ENCODE results near the gene PPP1CC.
A peak's percentile ranks its signal among the peaks of the same experiment; 100 is the strongest.
"Not testable (repeated sequence)": the region's sequence is repeated elsewhere in the genome, so short reads cannot be mapped to it uniquely, and the experiment has no call there.

The PPP1CC gene

GRCh38 chr12:110742096-110742717, 484 bp downstream of the PPP1CC start:
- Histone ChIP-seq H3K9me3 (ENCODE audit: control insufficient read depth, low read length) (no peaks in the 10 kb centered on the region), H3K27me3 (ENCODE audit: control insufficient read depth, insufficient read depth, low read length, poor library complexity, severe bottlenecking) (no peaks in the 10 kb centered on the region), H3K4me3 (ENCODE audit: insufficient read depth, low read depth, low read length) (peak overlapping the region; percentile 78), H3K36me3 (ENCODE audit: control insufficient read depth, insufficient read depth, low read length) (no peaks in the 10 kb centered on the region), H3K4me1 (ENCODE audit: control insufficient read depth, insufficient read depth, low read length) (peaks cover 23% of the 10 kb centered on the region), H3K27ac (ENCODE audit: insufficient read depth, low read depth, low read length, poor library complexity, severe bottlenecking) (no peak overlapping the region)
- 0% methylated on average over 42 to 44 of the region's 44 CpGs for WGBS, 2 experiments

GRCh38 chr12:110741341-110742095, 1.2 kb downstream of the PPP1CC start:
- no peak overlapping the region for H3K27ac ChIP-seq (ENCODE audit: insufficient read depth, low read depth, low read length, poor library complexity, severe bottlenecking)
- WGBS, 2 experiments, result 2% methylated on average over 14 of the region's 14 CpGs

GRCh38 chr12:110739894-110740293, 2.8 kb downstream of the PPP1CC start:
- Histone ChIP-seq H3K36me3 (ENCODE audit: control insufficient read depth, insufficient read depth, low read length) (no peaks in the 10 kb centered on the region), H3K4me3 (ENCODE audit: insufficient read depth, low read depth, low read length) (peak overlapping the region; percentile 18), H3K27me3 (ENCODE audit: control insufficient read depth, insufficient read depth, low read length, poor library complexity, severe bottlenecking) (no peaks in the 10 kb centered on the region), H3K4me1 (ENCODE audit: control insufficient read depth, insufficient read depth, low read length) (peaks cover 23% of the 10 kb centered on the region), H3K27ac (ENCODE audit: insufficient read depth, low read depth, low read length, poor library complexity, severe bottlenecking) (no peak overlapping the region), H3K9me3 (ENCODE audit: control insufficient read depth, low read length) (no peaks in the 10 kb centered on the region)
- 70% methylated on average over 3 of the region's 3 CpGs for WGBS, 2 experiments

More at GRCh38 chr12:110741341-110742095, 1.2 kb downstream of the PPP1CC start:
- Histone ChIP-seq H3K27me3 (ENCODE audit: control insufficient read depth, insufficient read depth, low read length, poor library complexity, severe bottlenecking) (no peaks in the 10 kb centered on the region), H3K36me3 (ENCODE audit: control insufficient read depth, insufficient read depth, low read length) (no peaks in the 10 kb centered on the region), H3K4me3 (ENCODE audit: insufficient read depth, low read depth, low read length) (peak overlapping the region; percentile 78), H3K9me3 (ENCODE audit: control insufficient read depth, low read length) (no peaks in the 10 kb centered on the region), H3K4me1 (ENCODE audit: control insufficient read depth, insufficient read depth, low read length) (peaks cover 23% of the 10 kb centered on the region)

GRCh38 chr12:110739488-110739887, 3.2 kb downstream of the PPP1CC start:
- H3K27me3 ChIP-seq (ENCODE audit: control insufficient read depth, insufficient read depth, low read length, poor library complexity, severe bottlenecking), result no peaks in the 10 kb centered on the region
- WGBS, 2 experiments, result no CpG with 5 or more reads among the region's 1 CpG
- peak overlapping the region; percentile 18 for H3K4me3 ChIP-seq (ENCODE audit: insufficient read depth, low read depth, low read length)
- H3K36me3 ChIP-seq (ENCODE audit: control insufficient read depth, insufficient read depth, low read length), result no peaks in the 10 kb centered on the region
- H3K4me1 ChIP-seq (ENCODE audit: control insufficient read depth, insufficient read depth, low read length), result peaks cover 23% of the 10 kb centered on the region
- no peaks in the 10 kb centered on the region for H3K9me3 ChIP-seq (ENCODE audit: control insufficient read depth, low read length)
- no peak overlapping the region for H3K27ac ChIP-seq (ENCODE audit: insufficient read depth, low read depth, low read length, poor library complexity, severe bottlenecking)

- no peak overlapping the region for H3K27ac ChIP-seq (ENCODE audit: insufficient read depth, low read depth, low read length, poor library complexity, severe bottlenecking)
- peaks cover 17% of the 10 kb centered on the region for H3K4me1 ChIP-seq (ENCODE audit: control insufficient read depth, insufficient read depth, low read length)
- no peaks in the 10 kb centered on the region for H3K27me3 ChIP-seq (ENCODE audit: control insufficient read depth, insufficient read depth, low read length, poor library complexity, severe bottlenecking)
- no peak overlapping the region for H3K4me3 ChIP-seq (ENCODE audit: insufficient read depth, low read depth, low read length)
- H3K36me3 ChIP-seq (ENCODE audit: control insufficient read depth, insufficient read depth, low read length), result no peaks in the 10 kb centered on the region
- H3K9me3 ChIP-seq (ENCODE audit: control insufficient read depth, low read length), result no peaks in the 10 kb centered on the region
- WGBS, 2 experiments, result 88% methylated on average over 3 of the region's 3 CpGs
These were observed 5.2 kb downstream of the PPP1CC start for GRCh38 chr12:110737532-110737931.

GRCh38 chr12:110737016-110737415, 5.7 kb downstream of the PPP1CC start:
- 83 to 85% methylated on average over 5 of the region's 5 CpGs for WGBS, 2 experiments

GRCh38 chr12:110733900-110734299, 8.8 kb downstream of the PPP1CC start:
- no peak overlapping the region for H3K4me3 ChIP-seq (ENCODE audit: insufficient read depth, low read depth, low read length)
- H3K4me1 ChIP-seq (ENCODE audit: control insufficient read depth, insufficient read depth, low read length), result peaks cover 6% of the 10 kb centered on the region
- no peaks in the 10 kb centered on the region for H3K27me3 ChIP-seq (ENCODE audit: control insufficient read depth, insufficient read depth, low read length, poor library complexity, severe bottlenecking)
- 86 to 87% methylated on average over 1 of the region's 1 CpG for WGBS, 2 experiments
- H3K36me3 ChIP-seq (ENCODE audit: control insufficient read depth, insufficient read depth, low read length), result peaks cover 23% of the 10 kb centered on the region
- H3K27ac ChIP-seq (ENCODE audit: insufficient read depth, low read depth, low read length, poor library complexity, severe bottlenecking), result no peak overlapping the region
- H3K9me3 ChIP-seq (ENCODE audit: control insufficient read depth, low read length), result no peaks in the 10 kb centered on the region

More at GRCh38 chr12:110737016-110737415, 5.7 kb downstream of the PPP1CC start:
- H3K27me3 ChIP-seq (ENCODE audit: control insufficient read depth, insufficient read depth, low read length, poor library complexity, severe bottlenecking); H3K27ac ChIP-seq (ENCODE audit: insufficient read depth, low read depth, low read length, poor library complexity, severe bottlenecking); H3K9me3 ChIP-seq (ENCODE audit: control insufficient read depth, low read length); H3K4me3 ChIP-seq (ENCODE audit: insufficient read depth, low read depth, low read length); H3K36me3 ChIP-seq (ENCODE audit: control insufficient read depth, insufficient read depth, low read length): not testable (repeated sequence)
- peaks cover 17% of the 10 kb centered on the region for H3K4me1 ChIP-seq (ENCODE audit: control insufficient read depth, insufficient read depth, low read length)

GRCh38 chr12:110733089-110733715, 9.5 kb downstream of the PPP1CC start:
- WGBS, 2 experiments, result 93 to 96% methylated on average over 5 of the region's 5 CpGs
- Histone ChIP-seq H3K36me3 (ENCODE audit: control insufficient read depth, insufficient read depth, low read length) (peaks cover 30% of the 10 kb centered on the region), H3K9me3 (ENCODE audit: control insufficient read depth, low read length) (no peaks in the 10 kb centered on the region), H3K27me3 (ENCODE audit: control insufficient read depth, insufficient read depth, low read length, poor library complexity, severe bottlenecking) (no peaks in the 10 kb centered on the region), H3K4me3 (ENCODE audit: insufficient read depth, low read depth, low read length) (no peak overlapping the region), H3K27ac (ENCODE audit: insufficient read depth, low read depth, low read length, poor library complexity, severe bottlenecking) (no peak overlapping the region), H3K4me1 (ENCODE audit: control insufficient read depth, insufficient read depth, low read length) (no peaks in the 10 kb centered on the region)

GRCh38 chr12:110732572-110732971, 10.1 kb downstream of the PPP1CC start:
- Histone ChIP-seq H3K27me3 (ENCODE audit: control insufficient read depth, insufficient read depth, low read length, poor library complexity, severe bottlenecking) (no peaks in the 10 kb centered on the region), H3K27ac (ENCODE audit: insufficient read depth, low read depth, low read length, poor library complexity, severe bottlenecking) (no peak overlapping the region), H3K9me3 (ENCODE audit: control insufficient read depth, low read length) (no peaks in the 10 kb centered on the region), H3K36me3 (ENCODE audit: control insufficient read depth, insufficient read depth, low read length) (peaks cover 31% of the 10 kb centered on the region), H3K4me3 (ENCODE audit: insufficient read depth, low read depth, low read length) (no peak overlapping the region), H3K4me1 (ENCODE audit: control insufficient read depth, insufficient read depth, low read length) (no peaks in the 10 kb centered on the region)
- 94% methylated on average over 3 of the region's 3 CpGs for WGBS, 2 experiments

- no peaks in the 10 kb centered on the region for H3K4me1 ChIP-seq (ENCODE audit: control insufficient read depth, insufficient read depth, low read length)
- H3K9me3 ChIP-seq (ENCODE audit: control insufficient read depth, low read length), result no peaks in the 10 kb centered on the region
- 87 to 97% methylated on average over 2 of the region's 2 CpGs for WGBS, 2 experiments
- H3K36me3 ChIP-seq (ENCODE audit: control insufficient read depth, insufficient read depth, low read length), result peaks cover 38% of the 10 kb centered on the region
- no peak overlapping the region for H3K27ac ChIP-seq (ENCODE audit: insufficient read depth, low read depth, low read length, poor library complexity, severe bottlenecking)
- H3K4me3 ChIP-seq (ENCODE audit: insufficient read depth, low read depth, low read length), result no peak overlapping the region
- no peaks in the 10 kb centered on the region for H3K27me3 ChIP-seq (ENCODE audit: control insufficient read depth, insufficient read depth, low read length, poor library complexity, severe bottlenecking)
These were observed 11.2 kb downstream of the PPP1CC start for GRCh38 chr12:110731479-110731878.
